ENCODE measurements around the gene SPHKAP.

DNA sequence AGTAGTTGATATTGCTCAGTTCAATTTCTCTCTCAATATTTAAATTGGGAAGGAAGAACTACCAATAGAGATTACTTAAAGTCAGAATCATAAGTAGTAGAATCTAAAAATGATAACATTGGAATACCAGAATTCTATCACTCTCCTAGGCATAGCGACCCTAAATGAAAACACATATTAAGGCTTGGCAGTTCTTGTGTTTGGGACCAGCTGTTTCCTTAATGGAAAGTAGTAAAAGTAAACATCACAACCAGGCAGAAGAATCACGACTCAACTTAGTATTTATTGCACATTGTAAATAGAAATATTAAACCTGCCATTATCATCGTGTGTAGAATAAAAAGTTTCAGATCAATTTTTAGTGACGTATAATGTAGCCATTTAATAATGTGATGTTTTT is 117.5 kb downstream of the SPHKAP start:
- TF ChIP-seq FOXM1 (IDR thresholded peaks at IDR 0.05; ENCODE audit: borderline replicate concordance, low read depth) (no peak), NFIC (IDR thresholded peaks at IDR 0.05) (no peak), EP300 (IDR thresholded peaks at IDR 0.05; ENCODE audit: borderline replicate concordance) (no peak), TEAD4 (IDR thresholded peaks at IDR 0.05) (no peak), TAF1 (IDR thresholded peaks at IDR 0.05; ENCODE audit: low read depth) (no peak)
- TF ChIP-seq, protein P1, sequence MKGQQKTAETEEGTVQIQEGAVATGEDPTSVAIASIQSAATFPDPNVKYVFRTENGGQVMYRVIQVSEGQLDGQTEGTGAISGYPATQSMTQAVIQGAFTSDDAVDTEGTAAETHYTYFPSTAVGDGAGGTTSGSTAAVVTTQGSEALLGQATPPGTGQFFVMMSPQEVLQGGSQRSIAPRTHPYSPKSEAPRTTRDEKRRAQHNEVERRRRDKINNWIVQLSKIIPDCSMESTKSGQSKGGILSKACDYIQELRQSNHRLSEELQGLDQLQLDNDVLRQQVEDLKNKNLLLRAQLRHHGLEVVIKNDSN (IDR thresholded peaks at IDR 0.05) = no peak
